Brain pericyte (primary cell): Measurements from ENCODE around the gene APLF.
A peak's percentile ranks its signal among the peaks of the same experiment; 100 is the strongest.
"Not testable (repeated sequence)": the region's sequence is repeated elsewhere in the genome, so short reads cannot be mapped to it uniquely, and the experiment has no call there.

Experiments
- DNase-seq: peaks from one replicate; pipeline ENCODE4 v3.0.0-alpha.2; 2012; ENCODE audit warnings: low read depth, low spot score

Gene APLF

GRCh38 chr2:68577183-68577582, 109.8 kb downstream of the APLF start:
- DNase-seq = no peak

- DNase-seq = no peak
These were observed 112.3 kb downstream of the APLF start for GRCh38 chr2:68579689-68580088.

- DNase-seq = no peak
These were observed 121.2 kb downstream of the APLF start for GRCh38 chr2:68588589-68588988.

GRCh38 chr2:68589963-68590362, 122.6 kb downstream of the APLF start:
- DNase-seq = no peak

GRCh38 chr2:68590702-68591101, 123.3 kb downstream of the APLF start:
- no peak for DNase-seq

DNA sequence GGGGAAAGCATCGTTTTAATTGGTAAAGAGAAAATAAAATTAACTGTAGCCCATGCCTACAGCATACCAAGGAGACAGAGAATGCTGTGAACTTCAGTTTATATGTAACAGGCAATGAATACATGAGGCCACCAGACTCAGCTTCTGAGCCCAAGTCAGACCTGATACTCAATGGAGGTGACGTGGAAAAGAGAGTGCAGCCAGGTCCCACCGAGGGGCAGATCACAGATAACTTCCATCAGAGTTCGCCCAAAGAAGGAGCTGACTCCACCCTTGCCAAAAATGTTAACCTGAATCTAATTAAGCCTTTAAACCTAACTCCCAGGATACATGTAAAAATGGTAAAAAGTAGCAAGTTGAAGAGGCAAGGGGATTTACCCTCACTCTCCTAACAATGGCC, 123.8 kb downstream of the APLF start:
- no peak for DNase-seq

GRCh38 chr2:68594041-68594440, 126.7 kb downstream of the APLF start:
- no peak for DNase-seq

DNA sequence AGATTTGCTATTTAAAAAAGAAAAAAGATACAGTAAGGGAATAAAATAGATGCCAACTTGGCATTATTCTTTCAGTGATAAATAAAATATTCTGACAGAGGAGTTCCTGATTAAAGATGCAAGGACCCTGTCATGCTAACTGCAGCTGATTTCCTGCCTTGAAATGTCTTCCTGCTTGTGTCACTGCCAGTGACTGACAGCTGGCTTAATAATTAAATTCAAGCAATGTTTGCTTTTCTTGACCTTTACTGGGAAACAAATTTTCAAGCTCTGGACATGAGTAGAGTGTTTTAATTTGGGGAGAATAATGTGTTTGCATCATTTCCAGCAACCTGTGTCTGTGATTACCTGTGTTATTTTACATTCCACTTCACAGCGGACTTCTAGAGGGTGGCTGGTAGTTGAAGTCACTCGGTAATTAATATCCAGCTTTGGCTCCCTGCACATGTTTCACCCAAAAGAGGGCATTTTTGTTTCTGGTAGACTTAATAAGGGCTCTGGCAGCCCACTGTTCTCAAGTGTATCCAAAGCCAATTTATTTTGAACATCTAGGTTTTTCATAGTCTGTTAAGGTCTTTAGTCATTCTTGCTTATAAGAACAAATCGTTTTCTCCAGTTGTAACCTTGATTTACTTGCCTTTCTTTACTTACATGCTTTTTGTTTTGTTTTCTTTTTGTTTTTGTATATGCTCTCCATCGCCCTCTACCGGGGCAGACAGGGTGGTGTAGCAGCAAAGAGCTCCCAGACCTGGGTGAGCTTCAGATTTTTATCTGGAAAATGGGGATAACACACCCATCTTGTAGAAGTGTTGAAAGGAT, 127.5 kb downstream of the APLF start:
- DNase-seq = peak; percentile 2

GRCh38 chr2:68595493-68595785, 128.1 kb downstream of the APLF start:
- not testable (repeated sequence) for DNase-seq

DNA sequence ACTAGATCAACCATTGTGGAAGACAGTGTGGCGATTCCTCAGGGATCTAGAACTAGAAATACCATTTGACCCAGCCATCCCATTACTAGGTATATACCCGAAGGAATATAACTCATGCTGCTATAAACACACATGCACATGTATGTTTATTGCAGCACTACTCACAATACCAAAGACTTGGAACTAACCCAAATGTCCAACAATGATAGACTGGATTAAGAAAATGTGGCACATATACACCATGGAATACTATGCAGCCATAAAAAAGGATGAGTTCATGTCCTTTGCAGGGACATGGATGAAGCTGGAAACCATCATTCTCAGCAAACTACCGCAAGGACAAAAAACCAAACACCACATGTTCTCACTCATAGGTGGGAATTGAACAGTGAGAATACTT, 133.1 kb downstream of the APLF start:
- DNase-seq = not testable (repeated sequence)

DNA sequence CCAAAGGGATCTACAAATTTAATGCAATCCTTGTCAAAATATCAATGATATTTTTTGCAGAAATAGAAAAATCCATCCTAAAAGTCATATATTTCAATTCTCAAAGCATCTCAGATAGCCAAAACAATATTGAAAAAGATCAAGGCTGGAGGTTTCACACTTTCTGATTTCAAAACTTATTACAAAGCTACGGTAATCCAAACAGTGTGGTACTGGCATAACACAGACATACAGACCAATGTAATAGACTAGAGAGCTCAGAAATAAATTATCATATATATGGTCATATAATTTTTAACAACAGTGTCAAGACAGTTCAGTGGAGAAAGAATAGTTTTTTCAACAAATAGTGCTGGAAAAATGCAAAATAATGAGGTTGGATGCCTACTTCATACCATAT, 135.7 kb downstream of the APLF start:
- no peak for DNase-seq

- no peak for DNase-seq
These were observed 136.7 kb downstream of the APLF start for GRCh38 chr2:68604077-68604476.

GRCh38 chr2:68605939-68606338, 138.6 kb downstream of the APLF start:
- DNase-seq = no peak

DNA sequence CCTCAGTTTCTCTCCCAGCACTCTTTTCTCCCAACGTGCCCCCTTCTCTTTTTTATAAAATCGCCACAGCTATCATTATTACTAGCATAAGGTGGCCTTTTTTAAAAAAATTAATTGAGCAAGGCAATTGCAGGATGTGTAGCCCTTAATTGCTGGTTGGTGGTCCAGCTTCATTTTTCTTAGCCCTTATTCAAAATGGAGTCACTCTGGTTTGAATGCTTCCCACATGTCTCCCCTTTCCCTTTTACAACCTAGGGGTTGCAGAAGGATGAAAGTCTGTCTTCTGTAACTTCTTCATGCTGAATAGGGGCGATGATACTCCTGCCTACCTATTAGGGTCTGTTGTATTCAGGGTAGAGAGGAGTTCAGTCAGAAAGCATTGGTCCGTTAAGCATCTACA, 139.4 kb downstream of the APLF start:
- DNase-seq = no peak

DNA sequence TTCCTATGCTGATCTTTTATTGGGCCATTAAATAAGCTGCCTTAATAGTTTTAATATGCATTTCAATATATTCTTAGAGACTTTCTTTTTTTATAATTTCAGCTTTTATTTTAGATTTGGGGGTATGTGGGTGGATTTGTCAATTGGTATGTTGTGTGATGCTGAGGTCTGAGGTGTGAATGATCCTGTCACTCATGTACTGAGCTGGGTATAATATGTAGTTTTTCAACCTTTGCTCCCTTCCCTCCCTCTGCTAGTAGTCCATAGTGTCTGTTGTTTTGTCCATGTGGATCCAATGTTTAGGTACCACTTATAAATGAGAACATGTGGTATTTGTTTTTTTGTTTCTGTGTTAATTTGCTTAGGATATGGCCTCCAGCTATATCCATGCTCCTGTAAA, 140.5 kb downstream of the APLF start:
- DNase-seq = no peak

DNA sequence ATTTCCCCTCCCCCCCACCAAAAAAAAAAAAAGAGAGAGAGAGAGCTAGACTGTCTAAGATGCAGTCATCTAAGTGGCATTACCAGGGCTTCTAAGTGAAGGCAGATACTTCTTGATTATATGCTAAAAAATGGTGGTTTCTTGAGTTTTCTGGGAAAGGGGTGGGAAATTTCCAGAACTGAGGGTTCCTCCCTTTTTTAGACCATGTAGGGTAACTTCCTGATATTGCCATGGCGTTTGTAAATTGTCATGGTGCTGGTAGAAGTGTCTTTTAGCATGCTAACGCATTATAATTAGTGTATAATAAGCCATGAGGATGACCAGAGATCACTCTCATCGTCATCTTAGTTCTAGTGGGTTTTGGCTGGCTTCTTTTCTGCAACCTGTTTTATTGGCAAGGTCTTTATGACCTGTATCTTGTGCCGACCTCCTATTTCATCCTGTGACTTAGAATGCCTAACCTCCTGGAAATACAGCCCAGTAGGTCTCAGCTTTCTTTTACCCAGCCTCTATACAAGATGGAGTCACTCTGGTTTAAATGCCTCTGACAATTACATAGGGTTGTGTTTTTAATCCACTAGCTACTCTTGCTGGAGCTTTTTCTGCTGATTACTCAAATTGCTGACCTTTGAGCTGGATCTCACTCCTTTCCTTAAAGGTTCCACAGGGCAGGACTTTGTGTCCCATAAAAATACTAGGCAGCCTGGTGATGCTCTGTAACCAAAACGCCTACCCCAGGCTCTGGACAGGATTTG, 145.6 kb downstream of the APLF start:
- no peak for DNase-seq

DNA sequence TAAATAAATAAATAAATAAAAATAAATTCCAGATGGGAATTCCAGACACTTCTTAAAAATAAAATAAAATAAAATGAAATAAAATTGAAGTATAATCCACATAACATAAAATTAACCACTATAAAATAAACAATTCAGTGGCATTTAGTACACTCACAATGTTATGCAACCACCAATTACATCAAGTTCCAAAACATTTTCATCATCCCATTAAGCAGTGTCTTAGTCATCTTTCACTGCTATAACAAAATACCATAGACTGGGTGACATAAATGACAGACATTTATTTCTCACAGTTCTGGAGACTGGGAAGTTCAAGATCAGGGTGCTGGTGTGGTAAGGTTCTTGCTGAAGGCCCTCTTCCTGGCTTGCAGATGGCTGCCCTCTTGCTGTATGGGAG, 153.4 kb downstream of the APLF start:
- DNase-seq = no peak

DNA sequence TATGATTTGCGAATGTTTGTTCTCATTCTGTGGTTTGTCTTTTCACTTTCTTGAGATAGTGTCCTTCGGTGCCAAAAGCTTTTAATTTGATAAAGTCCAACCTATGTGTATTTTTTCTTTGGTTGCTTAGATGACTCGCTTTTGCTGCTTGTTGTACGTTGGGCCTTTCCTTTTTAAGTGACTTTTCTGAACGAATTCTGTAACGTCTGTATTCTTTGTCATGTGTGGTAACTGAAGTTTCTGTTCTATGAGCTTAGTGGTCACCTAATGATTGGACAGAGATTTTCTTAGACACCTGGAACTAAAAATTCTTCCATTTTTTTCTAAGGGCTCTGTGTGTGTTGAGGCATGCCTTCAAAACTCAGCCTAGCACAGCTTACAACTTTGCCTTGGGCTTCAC, 156.4 kb downstream of the APLF start:
- no peak for DNase-seq

GRCh38 chr2:68627615-68628014, 160.2 kb downstream of the APLF start:
- no peak for DNase-seq
